Measurements from ENCODE around the gene TPST1.
"Not testable (repeated sequence)": the region's sequence is repeated elsewhere in the genome, so short reads cannot be mapped to it uniquely, and the experiment has no call there.

The TPST1 gene

DNA sequence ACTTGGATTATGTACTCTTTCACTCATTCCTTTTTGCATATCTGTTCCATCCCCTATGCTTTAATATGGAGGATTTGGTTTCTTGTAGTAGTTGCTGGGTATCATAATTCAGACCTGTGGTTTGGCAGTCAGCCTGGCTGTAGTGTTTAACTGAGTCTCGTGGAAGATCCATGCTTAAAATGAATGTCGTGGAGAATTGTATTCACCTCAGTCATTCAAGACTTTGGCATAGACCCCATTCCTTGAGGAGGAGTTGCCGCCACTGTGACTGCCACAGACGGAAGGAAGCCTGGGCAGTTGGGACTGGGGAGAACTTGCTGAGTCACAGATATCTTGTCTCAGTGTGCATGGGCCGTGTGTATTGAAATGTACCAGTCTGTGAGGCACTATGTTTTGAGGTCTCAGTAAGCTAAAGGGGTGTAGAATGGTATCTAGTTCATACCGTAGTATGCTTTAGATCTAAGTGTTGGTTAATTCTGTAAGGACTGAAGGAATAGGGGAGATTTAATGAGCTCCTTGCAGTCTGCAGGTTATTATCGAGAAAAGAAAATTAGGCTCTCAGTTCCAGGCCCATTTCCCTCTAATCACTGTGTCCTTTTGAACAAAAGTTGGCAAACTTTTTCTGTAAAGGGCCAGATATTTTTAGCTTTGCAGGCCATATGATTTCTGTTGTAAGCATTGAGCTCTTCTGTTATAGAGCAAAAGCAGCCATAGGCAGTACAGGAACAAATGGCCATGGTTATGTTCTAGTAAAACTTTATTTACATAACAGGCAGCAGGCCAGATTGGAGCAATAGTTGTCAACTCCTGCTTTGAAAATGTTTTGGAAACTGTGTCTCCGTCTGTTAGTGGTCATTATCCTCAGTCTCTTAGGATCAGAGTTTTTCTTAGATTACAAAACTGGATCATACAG, 76.8 kb downstream of the TPST1 start:
- DNase-seq (ENCODE audit: low read depth in 2 of 2, low spot score in 1 of 2), result no peak

DNA sequence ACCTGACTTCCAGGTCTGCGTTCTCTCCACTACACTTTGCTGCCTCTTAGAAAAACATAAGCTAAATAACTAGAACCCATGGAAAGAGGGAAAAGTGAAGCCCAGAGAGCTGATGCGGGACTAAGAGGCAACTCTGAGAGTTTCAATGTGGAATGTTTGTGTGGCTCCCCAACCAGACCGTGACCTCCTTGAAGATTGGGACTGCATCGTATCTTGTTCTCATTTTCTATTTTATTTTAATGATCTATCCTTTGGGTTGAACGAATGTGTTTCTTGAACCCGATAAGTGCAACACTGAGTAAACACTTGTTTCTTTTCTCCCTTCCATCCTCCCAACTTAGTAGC, 77.4 kb downstream of the TPST1 start:
- DNase-seq (ENCODE audit: low read depth in 2 of 2, low spot score in 1 of 2), result no peak

DNA sequence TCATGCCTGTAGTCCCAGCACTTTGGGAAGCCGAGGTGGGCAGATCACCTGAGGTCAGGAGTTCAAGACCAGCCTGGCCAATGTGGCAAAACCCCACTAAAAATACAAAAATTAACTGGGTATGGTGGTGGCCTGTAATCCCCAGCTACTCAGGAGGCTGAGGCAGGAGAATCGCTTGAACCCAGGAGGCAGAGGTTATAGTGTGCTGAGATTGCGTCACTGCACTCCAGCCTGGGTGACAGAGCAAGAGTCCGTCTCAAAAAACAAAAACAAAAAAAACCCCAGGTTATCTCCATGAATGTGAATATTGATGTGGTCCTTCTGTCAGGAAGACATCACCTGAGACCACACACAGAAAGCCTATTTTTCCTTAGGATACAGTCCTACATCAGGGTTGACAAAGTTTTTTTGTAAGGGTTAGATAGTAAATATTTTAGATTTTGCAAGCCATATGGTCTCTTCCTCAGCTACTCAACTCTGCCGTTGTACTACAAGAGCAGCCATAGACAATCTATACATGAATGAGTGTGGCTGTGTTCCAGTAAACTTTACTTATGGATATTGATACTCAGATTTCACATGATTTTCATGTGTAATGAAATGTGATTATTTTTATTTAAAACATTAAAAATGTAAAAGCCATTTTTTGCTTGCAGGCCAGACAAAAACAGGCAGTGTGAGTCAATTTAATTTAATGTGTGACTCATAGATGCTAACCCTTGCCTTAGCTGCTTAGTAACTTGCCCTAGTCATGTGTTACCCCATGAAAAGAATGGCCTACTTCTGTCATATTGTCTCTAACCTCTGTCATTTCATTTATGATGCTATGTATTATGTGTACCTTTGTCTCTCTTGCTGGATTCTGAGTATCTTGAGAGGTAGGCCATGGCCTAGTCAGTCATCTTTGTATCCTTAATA, 78.1 kb downstream of the TPST1 start:
- no peak for DNase-seq (ENCODE audit: low read depth in 2 of 2, low spot score in 1 of 2)

DNA sequence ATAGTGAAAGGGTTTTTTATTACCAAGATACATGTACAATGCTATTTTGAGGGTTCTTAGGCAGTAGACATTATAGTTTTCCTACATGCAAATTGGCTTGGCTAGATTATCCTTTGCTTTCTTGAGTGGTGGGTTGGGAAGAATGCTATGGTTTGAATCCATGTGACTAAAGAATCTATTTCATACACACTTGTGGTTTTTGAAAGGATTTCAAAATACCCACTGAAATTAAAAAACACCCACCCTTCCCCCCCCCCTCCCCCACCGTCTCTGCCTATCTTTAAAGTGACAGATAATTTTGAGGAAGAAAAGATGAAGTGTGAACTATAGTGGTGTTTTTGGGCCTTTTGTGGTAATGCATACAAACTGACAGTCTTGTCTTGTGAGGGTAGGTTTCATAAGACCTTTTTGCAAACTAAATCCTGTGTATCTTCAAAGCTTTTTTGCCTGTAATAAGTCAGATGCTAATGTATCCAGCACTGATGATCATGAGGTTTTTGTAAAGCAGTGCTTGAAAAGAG, 90.9 kb downstream of the TPST1 start:
- DNase-seq (ENCODE audit: low read depth in 2 of 2, low spot score in 1 of 2), result no peak

DNA sequence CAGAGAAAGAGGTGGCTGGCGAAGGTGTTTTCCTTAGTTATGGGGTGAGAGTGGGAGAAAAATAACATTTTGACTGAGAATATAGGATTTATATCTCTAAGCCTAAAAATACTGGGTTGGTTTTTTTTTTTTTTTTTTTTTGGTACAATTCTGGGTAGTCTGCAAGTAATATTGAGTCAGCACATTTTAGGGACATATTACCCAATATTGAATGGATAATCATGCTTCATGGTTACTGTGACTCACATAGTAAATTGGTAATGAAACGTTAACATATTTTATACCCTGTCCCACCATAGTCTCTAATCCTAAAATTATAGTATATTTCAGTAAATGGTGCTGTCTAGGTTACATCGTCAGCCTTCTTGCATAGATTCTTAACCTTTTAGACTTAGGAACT, 91.4 kb downstream of the TPST1 start:
- no peak for DNase-seq (ENCODE audit: low read depth in 2 of 2, low spot score in 1 of 2)

DNA sequence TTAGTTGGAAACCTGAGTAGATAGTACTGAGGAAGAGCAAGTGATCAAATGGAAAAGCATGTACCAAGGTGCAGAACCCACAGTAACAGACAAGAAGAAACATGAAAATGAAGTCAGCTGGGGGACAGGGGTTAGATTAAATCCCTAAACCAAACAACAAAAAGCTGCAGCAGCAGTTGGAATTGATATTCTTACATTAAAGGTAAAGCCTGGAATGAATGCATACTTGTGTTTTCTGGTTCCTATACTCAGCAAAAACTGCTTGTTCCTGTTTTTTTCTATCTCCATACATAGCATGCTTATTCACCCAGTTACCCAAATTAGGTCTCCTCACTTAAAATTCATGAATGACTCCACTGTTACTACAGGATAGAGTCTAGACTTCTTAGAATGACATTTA, 92.4 kb downstream of the TPST1 start:
- no peak for DNase-seq (ENCODE audit: low read depth in 2 of 2, low spot score in 1 of 2)

DNA sequence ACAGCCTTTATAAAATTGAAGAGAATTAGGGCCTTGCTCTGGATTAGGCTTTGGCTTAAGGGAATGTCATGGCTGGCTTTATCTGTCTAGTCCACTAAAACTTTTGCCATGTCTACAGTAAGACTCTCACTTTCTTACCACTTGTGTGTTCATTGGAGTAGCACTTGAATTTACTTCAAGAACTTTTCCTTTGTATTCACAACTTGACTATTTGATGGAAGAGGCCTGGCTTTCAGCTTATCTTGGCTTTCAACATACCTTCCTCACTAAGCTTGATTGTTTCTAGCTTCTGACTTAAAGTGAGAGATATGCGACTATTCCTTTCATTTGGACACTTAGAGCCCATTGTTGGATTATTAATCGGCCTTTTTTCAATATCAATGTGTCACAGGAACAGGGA, 96.1 kb downstream of the TPST1 start:
- no peak for DNase-seq (ENCODE audit: low read depth in 2 of 2, low spot score in 1 of 2)

DNA sequence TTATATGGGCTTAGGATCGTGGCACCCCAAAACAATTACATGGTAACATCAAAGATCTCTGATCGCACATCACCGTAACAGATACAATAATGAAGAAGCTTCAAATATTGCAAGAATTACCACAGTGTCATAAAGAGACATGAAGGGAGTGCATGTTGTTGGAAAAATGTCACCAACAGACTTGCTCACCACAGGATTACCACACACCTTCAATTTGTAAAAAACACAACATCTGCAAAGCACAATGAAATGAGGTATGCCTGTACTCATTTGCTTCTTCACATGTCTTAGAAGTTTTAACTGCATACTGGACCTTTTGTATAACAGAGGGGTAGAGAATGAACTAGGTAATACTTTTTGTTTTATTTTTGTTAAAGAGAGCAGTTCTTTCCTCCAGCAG, 96.6 kb downstream of the TPST1 start:
- DNase-seq (ENCODE audit: low read depth in 2 of 2, low spot score in 1 of 2), result no peak

DNA sequence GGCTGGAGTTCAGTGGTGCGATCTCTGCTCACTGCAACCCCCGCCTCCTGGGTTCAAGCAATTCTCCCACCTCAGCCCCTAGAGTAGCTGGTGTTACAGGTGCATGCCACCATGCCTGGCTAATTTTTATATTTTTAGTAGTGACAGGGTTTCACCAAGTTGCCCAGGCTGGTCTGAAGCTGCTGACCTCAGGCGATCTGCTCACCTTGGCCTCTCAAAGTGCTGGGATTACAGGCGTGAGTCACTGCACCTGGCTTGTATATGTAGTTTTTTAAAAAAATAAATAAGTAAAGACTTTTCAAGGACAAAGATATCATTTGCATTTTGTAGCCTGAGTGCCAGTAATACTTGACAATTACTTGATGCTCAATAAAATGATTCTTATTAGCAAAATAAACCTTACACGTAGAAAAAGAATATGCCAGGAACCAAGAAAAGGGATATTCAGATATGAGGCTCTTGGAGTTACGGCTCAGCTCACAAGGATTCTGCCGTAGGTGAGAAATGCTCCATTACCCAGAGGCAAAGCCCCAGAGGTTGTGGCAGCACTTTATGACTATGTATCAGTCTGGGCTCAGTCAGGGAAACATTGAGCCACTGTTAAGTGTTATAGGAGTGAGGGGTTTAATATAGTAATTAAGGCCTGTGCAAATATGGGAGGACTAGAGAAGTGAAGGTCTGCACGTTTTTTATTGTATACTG, 98.5 kb downstream of the TPST1 start:
- DNase-seq (ENCODE audit: low read depth in 2 of 2, low spot score in 1 of 2), result no peak

DNA sequence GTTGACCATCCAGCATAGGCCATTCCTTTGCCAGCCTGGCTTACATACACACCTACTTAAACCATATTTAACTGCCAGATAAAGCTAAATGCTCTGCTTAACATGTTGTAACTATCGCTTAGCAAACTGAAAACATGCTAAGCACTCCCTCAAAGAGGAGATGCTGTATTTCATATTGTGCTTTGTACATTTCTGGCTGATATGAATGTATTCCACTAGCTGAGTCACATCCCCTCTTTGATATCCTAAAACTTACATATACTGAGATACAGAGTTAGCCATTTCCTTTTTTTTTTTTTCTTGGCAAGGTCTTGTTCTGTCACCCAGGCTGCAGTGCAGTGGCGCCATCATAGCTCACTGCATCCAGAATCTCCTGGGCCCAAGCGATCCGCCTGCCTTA, 99.4 kb downstream of the TPST1 start:
- no peak for DNase-seq (ENCODE audit: low read depth in 2 of 2, low spot score in 1 of 2)

DNA sequence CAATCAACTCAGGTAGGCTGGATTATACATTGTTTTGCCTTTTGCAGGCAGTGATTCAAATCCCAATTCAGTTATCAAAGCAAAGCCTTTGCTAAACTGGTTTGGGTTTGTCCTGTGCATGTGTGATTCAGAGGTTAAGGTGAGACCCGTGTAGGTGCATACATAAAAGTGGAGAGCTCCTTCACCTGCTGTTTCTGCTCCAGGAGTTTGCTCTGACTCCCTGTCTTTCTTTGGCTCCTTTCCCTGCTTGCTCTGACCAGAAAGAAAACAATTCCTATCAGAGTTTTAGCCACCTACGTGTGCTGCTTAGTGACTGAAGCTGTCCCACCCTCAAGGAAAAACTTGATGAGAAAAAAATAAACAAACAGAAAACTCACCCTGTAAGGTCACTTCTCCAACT, 101.1 kb downstream of the TPST1 start:
- no peak for DNase-seq (ENCODE audit: low read depth in 2 of 2, low spot score in 1 of 2)

DNA sequence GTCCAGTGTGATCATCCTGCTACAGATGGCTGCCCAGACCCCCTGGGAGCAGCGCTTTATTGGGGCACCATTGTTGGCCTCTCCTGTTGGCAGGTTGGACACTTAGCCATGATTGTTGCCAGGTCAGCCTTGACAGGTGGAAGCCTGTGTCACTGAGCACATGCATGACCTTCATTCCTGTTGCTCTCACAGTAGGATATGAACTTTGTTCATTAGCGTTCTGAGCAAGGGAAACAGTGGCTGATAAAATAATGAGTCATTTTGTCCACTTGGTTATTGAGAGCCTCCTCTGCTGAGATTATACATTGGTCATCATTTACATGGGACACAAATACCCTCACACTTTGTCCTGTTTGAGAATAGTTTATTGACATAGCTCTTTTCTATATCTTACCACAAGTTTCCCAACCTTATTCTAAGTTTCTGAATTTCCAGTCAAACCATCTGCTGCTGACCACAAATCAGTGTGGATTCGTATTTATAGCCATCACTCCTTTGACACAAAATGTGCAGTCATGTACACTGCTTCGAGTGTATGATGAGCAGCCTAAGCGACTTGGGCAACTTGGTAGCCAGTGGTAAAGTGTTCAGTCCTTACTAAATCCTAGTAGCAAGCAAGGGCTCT, 102.6 kb downstream of the TPST1 start:
- DNase-seq (ENCODE audit: low read depth in 2 of 2, low spot score in 1 of 2), result no peak

DNA sequence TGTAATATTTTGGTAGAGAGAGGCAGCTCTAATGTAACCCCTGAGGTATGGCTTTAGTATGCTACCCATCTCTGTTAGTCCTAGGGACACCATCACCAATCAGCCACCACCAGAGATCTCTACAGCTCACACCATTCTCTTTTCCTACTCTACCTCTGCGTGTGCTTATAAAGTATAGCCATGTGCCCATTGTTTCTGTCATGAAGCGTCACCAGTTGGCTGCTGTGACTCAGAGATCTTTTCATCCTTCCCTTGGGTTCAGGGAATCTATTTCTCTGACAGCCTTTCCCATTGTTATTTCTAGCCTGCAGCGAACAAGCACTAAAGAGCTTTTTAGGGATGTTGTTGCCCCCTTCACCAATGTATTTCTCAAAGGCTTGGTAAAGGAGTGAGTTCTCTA, 103.3 kb downstream of the TPST1 start:
- no peak for DNase-seq (ENCODE audit: low read depth in 2 of 2, low spot score in 1 of 2)

DNA sequence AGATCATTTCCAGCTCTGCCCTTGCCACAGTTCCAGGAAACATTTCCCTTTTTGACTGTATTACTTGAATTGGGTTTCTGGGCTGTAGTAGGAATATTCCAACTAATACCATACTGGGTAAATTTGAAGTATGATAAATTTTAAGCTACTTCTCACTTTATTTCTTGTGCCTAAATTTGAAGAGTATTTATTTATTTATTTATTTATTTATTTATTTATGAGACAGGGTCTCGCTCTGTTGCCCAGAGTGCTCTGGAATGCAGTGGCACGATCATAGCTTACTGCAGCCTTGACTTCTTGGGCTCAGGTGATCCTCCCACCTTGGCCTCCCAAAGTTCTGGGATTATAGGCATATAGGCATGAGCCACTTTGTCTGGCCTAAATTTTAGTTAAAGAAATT, 105.5 kb downstream of the TPST1 start:
- no peak for DNase-seq (ENCODE audit: low read depth in 2 of 2, low spot score in 1 of 2)

DNA sequence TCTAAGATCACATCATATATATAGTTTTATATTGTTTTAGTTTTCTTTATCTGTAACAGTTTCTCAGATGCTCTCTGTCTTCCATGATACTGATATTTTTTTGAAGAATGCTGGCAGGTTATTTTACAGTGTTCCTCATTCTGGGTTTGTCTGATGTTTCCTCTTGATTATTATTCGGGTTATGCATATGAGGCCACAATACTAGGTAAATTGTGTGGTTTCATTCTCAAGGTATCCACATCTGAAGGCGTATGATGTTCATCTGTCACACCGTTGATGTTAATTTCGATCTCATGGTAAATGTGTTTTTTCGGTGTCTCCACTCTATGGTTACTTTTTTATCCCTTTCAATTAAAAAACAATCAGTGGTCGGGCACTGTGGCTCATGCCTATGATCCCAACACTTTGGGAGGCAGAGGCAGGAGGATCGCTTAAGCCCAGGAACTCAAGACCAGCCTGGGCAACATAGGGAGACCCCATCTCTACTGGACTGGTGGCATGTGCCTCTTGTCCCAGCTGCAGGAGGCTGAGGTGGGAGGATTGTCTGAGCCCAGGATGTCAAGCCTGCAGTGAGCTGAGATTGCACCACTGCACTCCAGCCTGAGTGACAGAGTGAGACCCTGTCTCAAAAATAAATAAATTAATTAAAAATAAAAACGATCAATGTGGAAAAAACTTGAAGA, 108.9 kb downstream of the TPST1 start:
- DNase-seq (ENCODE audit: low read depth in 2 of 2, low spot score in 1 of 2), result no peak

DNA sequence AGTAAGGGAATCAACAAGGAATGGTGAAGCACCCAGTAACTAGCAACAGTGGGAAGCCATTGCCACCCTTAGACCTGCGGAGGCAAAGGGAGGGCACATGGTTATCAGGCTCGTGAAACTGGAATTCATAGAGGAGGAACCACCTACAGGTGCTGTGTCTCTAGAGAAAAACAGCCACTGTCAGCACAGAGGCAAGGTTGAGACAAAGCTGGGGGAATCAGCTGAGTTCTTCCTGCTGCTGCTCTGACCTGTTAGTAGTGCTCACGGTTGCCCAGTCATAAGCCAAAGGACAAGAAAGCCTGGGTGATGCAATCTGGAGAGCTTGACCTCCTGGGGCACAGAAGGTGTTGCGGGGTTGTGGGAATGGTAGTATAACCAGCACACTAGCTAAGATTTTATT, 110.1 kb downstream of the TPST1 start:
- no peak for DNase-seq (ENCODE audit: low read depth in 2 of 2, low spot score in 1 of 2)

DNA sequence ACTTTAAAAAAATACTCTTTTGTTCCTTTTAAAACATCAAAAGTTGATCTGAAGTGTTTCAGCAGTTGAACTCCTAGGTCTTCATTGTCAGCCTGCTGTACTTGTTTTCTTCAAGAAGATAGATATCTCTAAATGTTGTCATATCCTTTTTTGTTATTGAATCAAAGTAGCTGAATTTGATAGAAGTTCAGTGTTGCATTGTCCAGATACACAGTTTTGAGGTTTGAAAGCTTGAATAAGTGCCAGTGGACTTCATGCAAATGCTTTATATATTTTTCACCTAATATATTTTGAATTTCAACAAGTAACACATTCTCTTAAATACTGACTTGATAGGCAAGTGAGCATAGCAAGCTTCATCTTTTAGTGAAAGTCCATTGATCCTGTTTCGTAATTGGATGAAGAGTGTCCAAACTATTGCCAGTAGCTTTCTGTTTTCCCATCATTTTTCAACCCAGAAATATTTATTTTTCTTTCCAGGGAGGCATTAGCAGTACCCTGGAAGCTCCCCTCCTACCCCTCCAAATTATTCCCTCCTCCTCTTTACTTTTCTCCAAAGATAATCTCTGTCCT, 114.4 kb downstream of the TPST1 start:
- DNase-seq (ENCODE audit: low read depth in 2 of 2, low spot score in 1 of 2), result no peak

DNA sequence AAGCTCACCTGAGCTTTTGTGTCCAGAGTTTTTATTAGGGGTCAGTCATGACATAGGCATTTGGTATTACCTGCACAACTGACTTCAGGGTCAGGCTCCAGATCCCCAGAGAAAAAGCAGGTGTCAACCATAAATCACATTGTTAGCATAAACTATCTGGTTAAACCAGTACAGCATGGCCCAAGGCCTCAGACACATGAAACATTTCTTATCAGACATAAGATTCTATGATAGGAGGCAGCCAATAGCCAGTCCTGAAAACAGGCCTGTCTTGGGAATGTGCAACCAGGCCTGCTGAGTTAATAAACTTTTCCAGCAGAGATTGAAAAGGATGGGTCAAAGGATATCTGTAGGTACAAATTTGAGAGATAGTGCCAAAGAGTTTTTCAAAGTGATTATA, 116.1 kb downstream of the TPST1 start:
- no peak for DNase-seq (ENCODE audit: low read depth in 2 of 2, low spot score in 1 of 2)

DNA sequence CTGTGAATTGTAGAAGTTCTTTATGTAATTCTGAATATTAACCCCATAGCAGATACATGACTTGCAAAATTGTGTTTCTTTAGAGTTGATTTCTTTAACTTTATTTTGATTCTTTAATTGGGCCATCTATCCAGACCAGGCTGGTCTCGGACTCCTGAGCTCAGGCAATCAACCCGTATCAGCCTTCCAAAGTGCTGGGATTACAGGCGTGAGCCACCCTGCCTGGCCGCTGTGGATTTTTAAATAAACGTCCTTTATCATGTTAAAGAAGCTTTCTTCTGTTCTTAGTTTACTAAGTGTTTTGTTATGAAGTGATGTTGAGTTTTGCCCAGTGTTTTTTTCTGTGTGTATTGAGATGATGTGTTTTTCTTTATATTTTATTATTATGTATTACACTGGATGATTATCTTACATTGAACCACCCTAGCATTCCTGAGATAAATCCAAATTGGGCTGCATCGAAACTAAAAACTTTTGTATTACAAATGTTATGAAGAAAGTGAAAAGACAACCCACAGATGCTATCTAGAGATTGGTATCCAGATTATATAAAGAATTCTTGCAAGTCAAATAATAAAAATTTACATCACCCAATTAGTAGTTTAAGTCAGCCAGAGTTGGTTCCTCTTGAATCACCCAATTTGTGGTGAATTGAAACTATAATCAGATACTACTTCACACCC, 118.1 kb downstream of the TPST1 start:
- no peak for DNase-seq (ENCODE audit: low read depth in 2 of 2, low spot score in 1 of 2)

DNA sequence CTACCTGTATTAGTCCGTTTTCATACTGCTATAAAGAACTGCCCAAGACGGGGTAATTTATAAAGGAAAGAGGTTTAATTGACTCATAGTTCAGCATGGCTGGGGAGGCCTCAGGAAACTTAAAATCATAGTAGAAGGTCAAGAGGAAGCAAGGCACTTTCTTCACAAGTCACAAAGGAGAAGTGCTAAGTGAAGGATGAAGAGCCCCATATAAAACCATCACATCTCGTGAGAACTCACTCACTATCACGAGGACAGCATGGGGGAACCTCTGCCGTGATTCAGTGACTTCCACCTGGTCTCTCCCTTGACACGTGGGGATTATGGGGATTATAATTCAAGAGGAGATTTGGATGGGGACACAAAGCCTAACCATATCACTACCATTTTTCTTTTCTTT, 119.9 kb downstream of the TPST1 start:
- DNase-seq (ENCODE audit: low read depth in 2 of 2, low spot score in 1 of 2), result not testable (repeated sequence)

All from stimulated activated CD8-positive, alpha-beta memory T cell treated with anti-CD3 and anti-CD28 coated beads, Interleukin-4, amount 100 ng/mL, for 4 hours (primary cell).